Retinal pigment epithelial cell (primary cell): Measurements from ENCODE around the gene DYRK3.

Source experiments
- DNase-seq: peaks from one replicate; pipeline ENCODE4 v3.0.0-alpha.2; 2010; ENCODE audit warnings: low read depth
- H3K4me3 ChIP-seq: 2 replicates; pipeline ENCODE4 v1.5.1; 2011; ENCODE audit warnings: mild to moderate bottlenecking, low read length, control low read depth, moderate library complexity
- TF ChIP-seq, protein P1 (sequence below): conservative IDR thresholded peaks from 2 replicates; pipeline ENCODE4 v1.5.1; 2011; ENCODE audit warnings: low read depth, low read length, control low read depth, inconsistent platforms

Gene DYRK3

DNA sequence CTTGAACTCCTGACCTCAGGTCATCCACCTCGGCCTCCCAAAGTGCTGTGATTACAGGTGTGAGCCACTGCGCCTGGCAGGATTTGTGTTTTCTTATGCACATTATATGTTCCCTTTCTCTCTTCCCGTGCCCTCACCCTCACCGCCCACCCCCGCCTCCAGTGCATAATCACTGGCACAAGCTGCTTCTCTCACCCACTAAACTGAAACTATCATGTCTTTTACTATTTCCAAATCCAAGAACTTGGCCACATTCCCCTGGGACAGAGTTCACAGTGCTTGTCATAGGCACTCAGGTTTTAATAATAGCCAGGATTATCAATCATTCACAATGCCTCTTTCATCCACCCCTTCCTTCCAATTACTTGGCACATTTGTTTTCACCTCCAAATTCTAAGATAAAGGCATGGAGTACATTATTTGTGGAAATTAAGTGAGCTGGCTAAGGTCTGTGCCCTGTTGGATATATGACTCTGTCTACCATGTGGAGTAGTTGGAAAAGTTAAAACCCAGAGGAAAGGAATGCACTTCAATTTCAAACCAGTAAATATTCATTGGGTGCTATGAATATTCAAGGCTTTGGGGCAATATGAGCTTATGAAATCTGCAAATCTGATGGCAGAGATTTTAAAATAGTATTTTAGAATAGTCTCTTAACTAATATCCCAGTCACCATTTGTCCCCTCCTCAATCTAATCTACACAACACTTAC, 31.8 kb downstream of the DYRK3 start:
- no peak for DNase-seq
- no peak overlapping the region for H3K4me3 ChIP-seq
- TF ChIP-seq, protein P1, sequence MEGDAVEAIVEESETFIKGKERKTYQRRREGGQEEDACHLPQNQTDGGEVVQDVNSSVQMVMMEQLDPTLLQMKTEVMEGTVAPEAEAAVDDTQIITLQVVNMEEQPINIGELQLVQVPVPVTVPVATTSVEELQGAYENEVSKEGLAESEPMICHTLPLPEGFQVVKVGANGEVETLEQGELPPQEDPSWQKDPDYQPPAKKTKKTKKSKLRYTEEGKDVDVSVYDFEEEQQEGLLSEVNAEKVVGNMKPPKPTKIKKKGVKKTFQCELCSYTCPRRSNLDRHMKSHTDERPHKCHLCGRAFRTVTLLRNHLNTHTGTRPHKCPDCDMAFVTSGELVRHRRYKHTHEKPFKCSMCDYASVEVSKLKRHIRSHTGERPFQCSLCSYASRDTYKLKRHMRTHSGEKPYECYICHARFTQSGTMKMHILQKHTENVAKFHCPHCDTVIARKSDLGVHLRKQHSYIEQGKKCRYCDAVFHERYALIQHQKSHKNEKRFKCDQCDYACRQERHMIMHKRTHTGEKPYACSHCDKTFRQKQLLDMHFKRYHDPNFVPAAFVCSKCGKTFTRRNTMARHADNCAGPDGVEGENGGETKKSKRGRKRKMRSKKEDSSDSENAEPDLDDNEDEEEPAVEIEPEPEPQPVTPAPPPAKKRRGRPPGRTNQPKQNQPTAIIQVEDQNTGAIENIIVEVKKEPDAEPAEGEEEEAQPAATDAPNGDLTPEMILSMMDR = no peak

DNA sequence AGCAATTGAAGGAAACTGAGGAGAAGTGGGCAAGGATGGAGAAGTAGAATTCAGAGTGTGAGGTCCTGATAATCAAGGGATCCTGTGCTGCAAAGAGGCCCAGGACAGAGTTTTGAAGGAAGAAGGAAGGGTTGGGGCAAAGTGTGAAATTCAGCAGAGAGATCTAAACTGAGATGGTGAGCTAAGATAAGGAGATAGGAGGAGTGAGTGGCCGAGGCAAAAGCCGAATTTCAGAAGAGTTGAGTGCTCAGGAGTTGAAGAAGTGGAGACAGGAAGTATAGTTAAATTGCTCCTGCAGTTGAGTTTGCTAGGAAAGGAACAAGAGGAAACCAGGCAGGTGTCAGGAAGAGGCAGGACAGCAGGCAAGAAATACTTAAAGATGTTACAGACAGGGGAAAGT, 33.0 kb downstream of the DYRK3 start:
- DNase-seq = no peak
- TF ChIP-seq, protein P1 = no peak
- no peak overlapping the region for H3K4me3 ChIP-seq

GRCh38 chr1:206668874-206669410, 33.6 kb downstream of the DYRK3 start:
- TF ChIP-seq, protein P1 = no peak
- DNase-seq = no peak
- no peak overlapping the region for H3K4me3 ChIP-seq

DNA sequence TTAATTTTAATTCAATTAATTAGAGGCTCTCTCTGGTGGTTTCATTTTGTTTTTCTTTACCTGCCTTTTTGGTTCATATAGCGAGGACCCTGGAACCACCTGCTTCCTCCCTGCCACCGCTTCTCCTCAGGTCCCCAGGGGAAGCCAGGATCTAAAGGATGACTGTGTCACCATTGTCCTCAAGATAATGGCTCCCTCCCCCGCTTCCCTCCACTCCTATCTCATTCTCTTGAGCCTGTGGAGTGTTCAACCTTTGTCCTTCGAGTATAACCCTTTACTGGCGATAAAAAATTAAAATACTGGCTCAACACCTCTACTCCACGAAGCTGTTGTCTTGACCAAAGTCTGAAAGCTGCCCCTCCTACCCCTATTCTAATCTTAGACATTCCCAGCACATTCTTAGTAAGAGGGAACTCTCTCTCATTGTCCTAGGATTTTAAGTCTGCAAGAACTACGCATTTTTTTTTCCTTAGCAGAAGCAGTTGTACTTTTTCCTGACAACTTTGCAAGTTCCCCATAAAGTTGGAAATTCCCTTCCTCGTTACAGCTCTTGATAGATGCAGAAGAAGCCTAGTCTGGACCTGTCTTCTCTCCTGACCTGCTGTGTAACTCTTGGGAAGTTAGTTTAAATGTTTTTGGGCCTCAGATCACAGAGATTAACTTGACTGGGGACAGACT, 36.8 kb downstream of the DYRK3 start:
- no peak for DNase-seq
- TF ChIP-seq, protein P1 = no peak
- no peak overlapping the region for H3K4me3 ChIP-seq

DNA sequence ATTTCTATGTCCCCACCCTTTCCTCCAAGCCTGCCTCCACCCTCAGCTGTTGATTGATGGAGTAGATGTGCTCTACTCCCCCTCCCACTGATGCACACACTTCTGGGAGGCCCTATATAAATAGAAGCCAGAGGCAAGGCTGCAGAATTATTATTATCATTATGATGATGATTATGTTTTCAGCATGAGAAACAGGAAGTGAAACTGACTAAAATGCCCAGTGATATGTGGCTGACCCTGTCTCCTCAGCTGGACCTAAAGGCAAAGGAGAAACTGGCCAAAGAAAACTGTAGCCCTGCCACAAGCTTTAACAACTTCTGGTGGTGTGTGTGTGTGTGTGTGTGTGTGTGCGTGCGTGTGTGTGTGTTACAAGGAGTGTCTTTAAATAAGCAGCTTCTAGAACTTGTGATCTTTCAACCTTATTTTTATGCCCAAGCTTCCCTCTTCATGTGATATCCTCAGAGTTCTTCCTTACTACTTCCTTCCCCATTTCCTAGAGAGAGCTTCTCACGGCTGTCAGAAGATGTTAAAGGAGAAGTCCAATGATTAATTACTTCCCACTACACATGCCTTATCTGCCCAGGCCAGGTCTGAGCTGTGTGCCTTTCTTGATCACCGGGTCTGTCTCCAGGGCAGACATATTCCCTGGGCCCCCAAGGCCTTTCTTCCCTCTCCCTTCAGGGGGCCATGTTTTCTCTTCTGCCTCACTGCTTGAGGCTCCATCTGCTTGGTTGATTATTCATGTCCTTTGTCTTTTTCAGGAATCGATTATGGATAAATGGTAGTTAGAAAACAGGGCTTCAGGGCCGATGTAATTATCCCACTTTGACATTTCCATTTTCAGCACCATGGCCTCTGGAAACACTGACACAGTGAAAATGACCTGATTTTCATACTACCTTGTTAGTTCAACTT, 37.8 kb downstream of the DYRK3 start:
- H3K4me3 ChIP-seq = no peak overlapping the region
- no peak for DNase-seq
- TF ChIP-seq, protein P1 = no peak

GRCh38 chr1:206674236-206674635, 38.9 kb downstream of the DYRK3 start:
- H3K4me3 ChIP-seq = no peak overlapping the region
- TF ChIP-seq, protein P1 = no peak
- DNase-seq = no peak
